B cell (primary cell): ENCODE data around the gene HMGCL. TPM values are rescaled to one million over a fixed set of nuclear protein-coding genes. Genes with fewer than 3 reads are reported as not detected.

ENCODE experiments used
- ATAC-seq: fragments of 200-7000 bp; cut with Tn5 transposase; one replicate; pipeline ENCODE4 v1.10.0; 2021; ENCODE audit warnings: low read depth, mild to moderate bottlenecking, moderate number of reproducible peaks, moderate library complexity
- CTCF ChIA-PET: fragments of 350-600 bp; sonication (Branson Sonifier 250); formaldehyde crosslinking; loops from one replicate; lab custom pipeline; 2021; ENCODE audit warnings: antibody characterized with exemption, inconsistent platforms; lab: Charles Lee
- POLR2A ChIA-PET: fragments of 350-600 bp; sonication (Branson Sonifier 250); formaldehyde crosslinking; loops from one replicate; lab custom pipeline; 2021; ENCODE audit warnings: antibody characterized with exemption; lab: Charles Lee
- DNase-seq: peaks from one replicate; pipeline ENCODE4 v3.0.0; 2013
- H2AFZ ChIP-seq: 2 replicates; pipeline ENCODE4 v1.6.1; 2012; ENCODE audit warnings: mild to moderate bottlenecking, low read depth, low read length; ENCODE audit not compliant: insufficient read depth, poor library complexity, severe bottlenecking
- H3K27ac ChIP-seq, 2 donors: 1 replicate in 1 of 2; 2 replicates in 1 of 2; pipeline ENCODE4 v1.5.1; 2012 to 2013; ENCODE audit warnings: low read length in 2 of 2, mild to moderate bottlenecking in 2 of 2, moderate library complexity in 1 of 2
- H3K27me3 ChIP-seq, 4 experiments: fragments of 200-600 bp in 1 of 4; sonication (generic) in 1 of 4; replicated peaks in 1 of 4; 1 replicate in 2 of 4; 2 replicates in 2 of 4; pipeline versions ENCODE4 v1.6.1 to v1.7.0; 2013 to 2016; ENCODE audit warnings: low read length in 3 of 4, mild to moderate bottlenecking in 2 of 4, mixed read lengths in 1 of 4, moderate library complexity in 1 of 4; ENCODE audit not compliant: insufficient read depth in 4 of 4, control insufficient read depth in 3 of 4; ENCODE audit errors: control extremely low read depth in 1 of 4
- H3K36me3 ChIP-seq, 2 experiments: replicated peaks in 1 of 2; 1 replicate in 1 of 2; 2 replicates in 1 of 2; pipeline versions ENCODE4 v1.6.1 to v1.7.1; 2013; ENCODE audit warnings: low read length in 1 of 2; ENCODE audit not compliant: insufficient read depth in 2 of 2, control insufficient read depth in 1 of 2; ENCODE audit errors: control extremely low read depth in 1 of 2, extremely low read depth in 1 of 2
- H3K4me1 ChIP-seq, 2 donors: fragments of 200-600 bp in 1 of 2; sonication (generic) in 1 of 2; 1 replicate in 1 of 2; 2 replicates in 1 of 2; pipeline versions ENCODE4 v1.5.1 to v1.6.1; 2013 to 2017; ENCODE audit warnings: low read length in 2 of 2; ENCODE audit not compliant: control insufficient read depth in 2 of 2, insufficient read depth in 2 of 2
- H3K4me2 ChIP-seq: replicated peaks from 2 replicates; pipeline ENCODE3; 2012; ENCODE audit warnings: mild to moderate bottlenecking, low read depth, low read length; ENCODE audit not compliant: poor library complexity, severe bottlenecking
- H3K4me3 ChIP-seq, 5 experiments: fragments of 200-600 bp in 1 of 5; sonication (generic) in 1 of 5; 1 replicate in 3 of 5; 2 replicates in 2 of 5; pipeline versions ENCODE4 v1.5.1 to v1.7.0; 2011 to 2016; ENCODE audit warnings: low read length in 4 of 5, mild to moderate bottlenecking in 4 of 5, low read depth in 2 of 5, control low read depth in 1 of 5, moderate library complexity in 1 of 5; ENCODE audit not compliant: insufficient read depth in 1 of 5; ENCODE audit errors: control extremely low read depth in 1 of 5, extremely low read depth in 1 of 5
- H3K79me2 ChIP-seq: fragments of 200-600 bp; sonication (generic); one replicate; pipeline ENCODE4 v1.6.0; 2016; ENCODE audit warnings: low read length; ENCODE audit not compliant: control insufficient read depth, insufficient read depth
- H3K9ac ChIP-seq: fragments of 200-600 bp; sonication (generic); 2 replicates; pipeline ENCODE4 v1.6.1; 2017; ENCODE audit warnings: mild to moderate bottlenecking, low read length, moderate library complexity
- H3K9me3 ChIP-seq, 3 donors: one replicate each; pipeline versions ENCODE4 v1.6.1 to v1.7.1; 2013; ENCODE audit warnings: low read length in 2 of 3; ENCODE audit not compliant: control insufficient read depth in 2 of 3, insufficient read depth in 1 of 3; ENCODE audit errors: control extremely low read depth in 1 of 3
- H4K20me1 ChIP-seq: 2 replicates; pipeline ENCODE4 v1.6.0; 2012; ENCODE audit warnings: mild to moderate bottlenecking, low read length; ENCODE audit not compliant: insufficient read depth, control insufficient read depth, poor library complexity, severe bottlenecking
- H3K27ac Mint-ChIP-seq: one replicate; pipeline ENCODE4 v1.8.0; 2021; ENCODE audit warnings: mixed read lengths
- H3K27me3 Mint-ChIP-seq: one replicate; pipeline ENCODE4 v1.8.0; 2021; ENCODE audit warnings: mixed read lengths
- H3K4me1 Mint-ChIP-seq: one replicate; pipeline ENCODE4 v1.8.0; 2021; ENCODE audit warnings: mixed read lengths
- H3K4me3 Mint-ChIP-seq: one replicate; pipeline ENCODE4 v1.8.0; 2021; ENCODE audit warnings: mixed read lengths
- H3K9me3 Mint-ChIP-seq: one replicate; pipeline ENCODE4 v1.8.0; 2022; ENCODE audit warnings: mixed read lengths; ENCODE audit not compliant: insufficient read depth
- EZH2 ChIP-seq: IDR thresholded peaks from 2 replicates; pipeline ENCODE4 v1.6.1; 2012; ENCODE audit warnings: borderline replicate concordance, low read depth, mild to moderate bottlenecking, moderate library complexity, low read length; ENCODE audit not compliant: insufficient read depth, poor library complexity, severe bottlenecking
- WGBS: methylation state at CpG from one replicate; pipeline ENCODE4 v1.1.5; 2013; ENCODE audit warnings: missing lambda C conversion rate; ENCODE audit not compliant: insufficient coverage; 5-methylcytosine and 5-hydroxymethylcytosine counted together
- intact Hi-C: fragments of 100-400 bp; cut with micrococcal nuclease; formaldehyde crosslinking; loops from one replicate; pipeline ENCODE4 v1.10.0; 2022
- polyA plus RNA-seq: library from polyadenylated mRNA; depleted of rRNA; stranded (reverse); fragments of >200 nt; gene quantifications from 2 replicates; pipeline ENCODE4 v1.2.3, GENCODE V29; 2012
- total RNA-seq, 2 donors: library from RNA; stranded (reverse); fragments of 120-200 nt in 1 of 2; gene quantifications; 1 replicate in 1 of 2; 2 replicates in 1 of 2; pipeline versions ENCODE4 v1.2.3 to v1.2.4, GENCODE V29; 2013 to 2022
- TF ChIP-seq, protein P1 (sequence below): fragments of 200-600 bp; IDR thresholded peaks from one replicate; pipeline ENCODE4 v1.8.0; 2022; ENCODE audit warnings: antibody characterized with exemption, mild to moderate bottlenecking

The HMGCL gene
- total and polyA plus RNA-seq, 2 donors (not counting 1 experiment from before 2014, with no cell fraction given) = 18.5 to 35.9 TPM

DNA sequence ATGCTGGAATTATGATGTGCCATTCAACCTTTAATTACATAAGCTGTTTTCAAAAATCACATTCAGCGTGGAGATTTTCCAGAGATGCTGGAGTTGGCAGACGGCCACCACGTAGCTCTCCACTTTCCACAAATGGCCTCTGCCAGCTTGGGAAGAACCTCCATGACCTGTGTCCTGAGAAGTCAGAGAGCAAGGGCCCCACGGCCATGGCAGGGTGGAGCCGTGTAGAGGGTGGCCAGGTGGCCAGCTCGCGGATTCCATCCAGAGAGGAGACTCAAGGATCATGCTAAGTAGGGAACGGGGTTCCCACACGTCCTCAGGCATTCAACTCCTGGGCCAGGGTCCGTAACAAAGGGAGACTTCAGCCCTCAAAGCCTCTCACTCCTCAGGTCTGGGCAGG is 23.4 kb downstream of the HMGCL start:
- Mint-ChIP-seq H3K27me3 (no peaks in the 10 kb centered on the region), H3K9me3 (no peaks in the 10 kb centered on the region), H3K4me1 (peaks cover 18% of the 10 kb centered on the region), H3K4me3 (peak overlapping the region; percentile 67), H3K27ac (peak overlapping the region; percentile 83)
- ATAC-seq = no peak
- no peak for TF ChIP-seq EZH2
- TF ChIP-seq, protein P1, sequence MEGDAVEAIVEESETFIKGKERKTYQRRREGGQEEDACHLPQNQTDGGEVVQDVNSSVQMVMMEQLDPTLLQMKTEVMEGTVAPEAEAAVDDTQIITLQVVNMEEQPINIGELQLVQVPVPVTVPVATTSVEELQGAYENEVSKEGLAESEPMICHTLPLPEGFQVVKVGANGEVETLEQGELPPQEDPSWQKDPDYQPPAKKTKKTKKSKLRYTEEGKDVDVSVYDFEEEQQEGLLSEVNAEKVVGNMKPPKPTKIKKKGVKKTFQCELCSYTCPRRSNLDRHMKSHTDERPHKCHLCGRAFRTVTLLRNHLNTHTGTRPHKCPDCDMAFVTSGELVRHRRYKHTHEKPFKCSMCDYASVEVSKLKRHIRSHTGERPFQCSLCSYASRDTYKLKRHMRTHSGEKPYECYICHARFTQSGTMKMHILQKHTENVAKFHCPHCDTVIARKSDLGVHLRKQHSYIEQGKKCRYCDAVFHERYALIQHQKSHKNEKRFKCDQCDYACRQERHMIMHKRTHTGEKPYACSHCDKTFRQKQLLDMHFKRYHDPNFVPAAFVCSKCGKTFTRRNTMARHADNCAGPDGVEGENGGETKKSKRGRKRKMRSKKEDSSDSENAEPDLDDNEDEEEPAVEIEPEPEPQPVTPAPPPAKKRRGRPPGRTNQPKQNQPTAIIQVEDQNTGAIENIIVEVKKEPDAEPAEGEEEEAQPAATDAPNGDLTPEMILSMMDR = no peak
- Histone ChIP-seq H3K27me3 (no peaks in the 10 kb centered on the region), H3K79me2 (peaks cover 4% of the 10 kb centered on the region), H3K9me3 (peaks cover 0 to 3% (median 0%) of the 10 kb centered on the region in 3 donors), H3K27ac (no peak overlapping the region), H3K4me3 (no peak overlapping the region), H3K4me2 (peak overlapping the region; percentile 97), H3K36me3 (peaks cover 2 to 11% of the 10 kb centered on the region in 2 experiments), H3K9ac (no peak overlapping the region), H4K20me1 (no peaks in the 10 kb centered on the region), H2AFZ (no peak overlapping the region), H3K4me1 (peaks cover 15 to 20% of the 10 kb centered on the region in 2 donors)
- DNase-seq = no peak
- 94% methylated on average over 9 of the region's 10 CpGs for WGBS
- CTCF ChIA-PET = interaction anchor here (0.7 to 2.8 kb wide), 7 partner anchors 8 to 226 kb away, joined by 3 to 33 read pairs (median 4); partner anchors contain the start of genes CNR2 and HMGCL
- intact Hi-C loops = loop anchor here (2.0 kb wide), 2 partner anchors 59 to 157 kb away; partner anchors contain the start of genes ELOA and PNRC2
- POLR2A ChIA-PET = interaction anchor here (0.9 to 1.7 kb wide), 3 partner anchors 23 to 112 kb away, joined by 3 to 7 read pairs (median 5); partner anchors contain the start of genes HMGCL and PITHD1

DNA sequence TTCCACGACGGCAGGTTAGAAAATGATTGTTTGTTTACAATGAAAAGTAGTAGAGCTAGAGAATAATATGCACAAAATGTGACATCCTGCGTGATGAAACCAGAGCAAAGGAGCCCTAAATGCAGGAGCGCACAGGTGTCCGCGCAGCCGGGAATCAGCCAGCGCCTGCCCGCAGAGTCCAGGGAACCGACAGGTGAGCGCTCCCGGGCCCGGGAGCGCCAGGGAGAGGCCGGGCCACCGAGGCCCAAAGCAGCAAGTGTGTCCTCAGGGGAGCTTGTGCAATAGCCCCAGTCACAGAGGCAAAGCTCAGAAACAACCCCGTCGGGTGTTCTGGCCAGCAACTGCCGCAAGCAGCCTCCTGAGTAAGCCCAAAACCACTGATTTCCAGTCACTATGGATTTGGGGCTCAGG is 23.9 kb downstream of the HMGCL start:
- no peaks in the 10 kb centered on the region for H3K27me3 ChIP-seq
- POLR2A ChIA-PET = interaction anchor here (0.6 to 1.9 kb wide), 6 partner anchors 8 to 700 kb away, joined by 3 to 7 read pairs (median 4); partner anchors contain the start of genes HMGCL, LYPLA2 and PITHD1
- intact Hi-C loops = loop anchor here (2.0 kb wide), 2 partner anchors 59 to 157 kb away; partner anchors contain the start of genes ELOA and PNRC2

More for the DNA sequence above, 23.9 kb downstream of the HMGCL start:
- Histone ChIP-seq H3K9me3 (peaks cover 0 to 3% (median 0%) of the 10 kb centered on the region in 3 donors), H4K20me1 (no peaks in the 10 kb centered on the region), H3K27ac (peak overlapping the region; percentile 79 to 93), H3K79me2 (peaks cover 4% of the 10 kb centered on the region), H3K4me3 (peak overlapping the region; percentile 39 to 99 (median 80)), H3K9ac (peak overlapping the region; percentile 95), H3K4me2 (peak overlapping the region; percentile 97), H3K4me1 (peaks cover 15 to 20% of the 10 kb centered on the region in 2 donors), H2AFZ (peak overlapping the region; percentile 94), H3K36me3 (peaks cover 2 to 7% of the 10 kb centered on the region in 2 experiments)
- Mint-ChIP-seq H3K27me3 (no peaks in the 10 kb centered on the region), H3K4me3 (peak overlapping the region; percentile 95), H3K4me1 (peaks cover 18% of the 10 kb centered on the region), H3K27ac (peak overlapping the region; percentile 83), H3K9me3 (no peaks in the 10 kb centered on the region)
- DNase-seq (no peak), ATAC-seq (no peak)
- CTCF ChIA-PET = interaction anchor here (0.7 to 2.7 kb wide), 4 partner anchors 9 to 57 kb away, joined by 3 to 33 read pairs (median 4); partner anchors contain the start of gene HMGCL
- 62% methylated on average over 17 of the region's 19 CpGs for WGBS
- TF ChIP-seq, protein P1 = no peak
- no peak for TF ChIP-seq EZH2
